Amniotic epithelial cell (primary cell): ENCODE results near the gene FMNL1.
"Not testable (repeated sequence)": the region's sequence is repeated elsewhere in the genome, so short reads cannot be mapped to it uniquely, and the experiment has no call there.

Experiments used
- DNase-seq: peaks from one replicate; pipeline ENCODE4 v3.0.0-alpha.2; 2010; ENCODE audit warnings: low read depth

The FMNL1 gene

DNA sequence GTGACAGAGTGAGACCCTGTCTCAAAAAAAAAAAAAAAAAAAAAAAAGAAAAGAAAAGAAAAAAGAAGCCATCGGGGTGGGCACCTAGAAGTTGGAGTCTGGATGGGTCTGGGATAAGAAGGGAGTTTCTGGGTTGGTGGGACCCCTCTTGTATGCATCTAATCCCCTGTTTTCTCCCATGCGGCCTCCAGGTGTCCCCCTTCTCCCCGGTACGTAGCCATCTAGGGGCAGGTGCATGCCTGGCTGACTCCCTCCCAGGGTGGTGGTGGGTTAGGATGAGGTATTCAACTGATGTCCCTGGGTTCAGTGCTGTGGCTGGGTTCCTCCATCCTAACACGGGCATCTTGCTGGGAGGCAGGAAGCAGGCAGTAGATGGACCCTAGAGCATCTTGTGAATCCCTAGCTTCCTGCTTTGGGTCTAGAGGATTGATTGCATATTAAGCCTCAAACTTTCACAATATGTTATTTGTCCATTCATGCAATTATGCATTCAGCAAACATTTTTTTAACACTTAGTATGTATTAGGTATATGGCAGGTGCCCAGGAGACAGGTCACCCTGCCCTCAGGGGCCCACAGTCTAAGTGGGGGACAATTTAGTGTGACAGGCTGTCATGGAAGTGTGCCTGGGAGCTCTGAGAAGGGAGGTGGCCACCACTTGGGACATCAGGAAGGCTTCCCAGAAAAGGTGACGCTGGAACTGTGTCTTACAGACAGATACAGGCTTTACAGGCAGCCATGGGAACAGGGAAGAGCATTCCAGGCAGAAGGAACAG lies 13.1 kb downstream of the FMNL1 start:
- DNase-seq = peak; percentile 29

DNA sequence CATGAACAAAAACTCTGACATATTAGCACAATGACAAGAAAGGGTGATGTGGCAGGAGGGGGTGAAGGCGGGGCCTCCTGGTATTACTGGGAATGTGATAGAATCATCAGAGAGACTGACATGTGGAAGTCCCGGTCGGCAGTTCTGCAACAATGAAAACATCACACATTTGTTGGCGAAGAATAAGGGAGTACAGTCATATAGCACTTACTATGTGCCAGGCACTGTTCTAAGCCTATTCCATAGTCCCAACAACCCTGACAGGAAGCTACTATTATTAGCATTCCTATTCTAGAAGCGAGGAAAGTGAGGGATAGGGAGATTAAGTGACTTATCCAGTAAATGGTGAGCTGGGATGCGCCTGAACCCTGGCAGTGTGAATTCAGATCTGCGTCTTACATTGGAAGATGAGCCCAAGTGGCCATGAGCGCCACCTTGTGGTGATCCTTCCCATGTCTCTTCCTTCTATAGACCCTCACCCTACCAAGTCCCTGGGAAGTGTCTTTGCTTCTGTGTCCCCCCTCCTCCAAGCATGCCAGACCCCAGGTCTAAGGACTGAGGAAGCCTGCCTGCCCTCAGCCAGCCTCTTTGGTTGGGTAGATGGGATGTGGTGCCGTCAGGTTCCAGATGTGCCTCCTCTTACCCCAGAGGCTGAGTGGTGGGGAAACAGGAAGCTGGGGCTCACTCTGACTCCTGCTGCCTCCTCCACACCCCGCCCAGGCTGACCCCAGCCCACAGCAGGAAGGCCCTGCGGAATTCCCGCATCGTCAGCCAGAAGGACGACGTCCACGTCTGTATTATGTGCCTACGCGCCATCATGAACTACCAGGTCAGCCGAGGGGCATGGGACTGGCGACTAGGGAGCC lies 14.0 kb downstream of the FMNL1 start:
- peak; percentile 71 for DNase-seq

DNA sequence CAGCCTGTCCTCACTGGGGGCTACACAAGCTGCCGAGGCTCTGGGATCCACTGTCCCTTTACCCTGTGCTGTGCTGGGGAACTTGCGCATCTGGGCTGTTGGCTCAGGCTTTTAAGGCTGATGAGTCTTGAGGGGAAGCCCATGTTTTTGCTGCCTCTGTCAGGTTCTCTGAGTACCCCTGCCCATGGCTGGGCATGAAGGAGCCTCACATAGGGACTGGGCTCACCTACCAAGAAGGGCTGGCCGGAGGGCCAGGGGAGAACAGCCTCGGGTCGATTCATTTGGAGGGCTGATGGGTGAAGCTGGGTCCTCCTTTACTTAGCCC lies 14.6 kb downstream of the FMNL1 start:
- no peak for DNase-seq

DNA sequence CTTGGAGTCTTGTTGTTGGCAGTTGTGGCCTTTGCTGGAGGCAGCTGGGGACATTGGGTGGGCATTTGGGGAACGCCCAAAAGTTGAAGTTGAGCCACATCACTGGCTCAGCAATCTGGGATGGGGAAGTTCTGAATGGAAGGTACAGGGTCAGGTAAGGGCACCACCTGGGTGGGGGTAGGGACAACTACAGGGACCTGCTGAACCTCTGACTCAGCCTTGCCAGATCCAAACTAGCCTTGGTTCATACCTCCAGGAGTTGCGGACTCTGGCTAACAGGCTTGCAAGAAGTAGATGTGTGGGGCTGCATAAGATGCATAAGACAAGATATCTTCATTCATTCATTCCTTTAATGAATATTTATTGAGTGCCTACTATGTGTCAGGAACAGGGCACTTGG lies 16.0 kb downstream of the FMNL1 start:
- DNase-seq = no peak

DNA sequence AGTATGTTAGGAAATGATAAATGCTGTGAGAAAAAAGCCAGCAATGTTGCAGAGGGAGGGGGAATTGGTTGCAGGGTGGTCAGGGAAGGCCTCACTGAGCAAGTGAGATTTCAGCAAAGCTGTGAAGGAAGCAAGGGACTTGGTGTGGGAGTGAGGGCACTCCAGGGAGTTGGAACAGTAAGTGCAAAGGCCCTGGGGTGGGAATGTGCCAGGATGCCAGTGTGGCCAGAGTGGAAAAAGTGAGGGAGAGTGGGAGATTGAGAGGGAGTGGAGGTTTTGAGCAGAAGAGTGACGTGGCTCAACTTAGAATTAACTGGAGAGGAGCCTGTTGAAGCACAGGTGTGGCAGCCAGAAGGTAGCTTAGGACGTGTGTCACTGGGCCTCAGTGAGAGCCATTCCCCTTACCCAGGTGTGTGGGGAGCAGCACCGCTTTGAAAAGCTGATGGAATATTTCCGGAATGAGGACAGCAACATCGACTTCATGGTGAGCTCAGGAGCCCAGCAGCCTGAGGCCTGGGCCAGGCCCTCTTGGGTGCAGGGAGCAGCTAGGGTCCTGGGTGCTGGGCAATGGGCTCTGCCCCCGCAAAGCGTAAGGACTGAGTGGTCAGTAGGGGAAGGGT lies 16.6 kb downstream of the FMNL1 start:
- DNase-seq = no peak

DNA sequence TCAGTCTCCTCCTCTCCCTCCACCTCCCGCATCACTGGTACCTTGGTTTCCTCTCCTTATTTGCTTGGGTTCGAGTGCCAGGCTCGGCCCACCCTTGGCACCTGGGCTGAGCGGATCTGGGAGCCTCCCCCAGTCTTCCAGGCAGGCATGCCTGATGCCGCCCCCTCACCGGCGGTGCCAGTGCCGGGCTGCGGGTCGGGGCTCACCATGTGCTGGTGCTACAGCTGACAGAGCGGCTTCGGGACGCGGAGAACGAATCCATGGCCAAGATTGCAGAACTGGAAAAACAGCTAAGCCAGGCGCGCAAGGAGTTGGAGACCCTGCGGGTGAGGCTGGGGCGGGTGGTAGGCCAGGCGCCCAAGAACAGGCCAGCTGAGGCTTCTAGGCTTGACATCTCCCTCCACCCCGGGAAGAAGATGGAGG lies 19.2 kb downstream of the FMNL1 start:
- no peak for DNase-seq

DNA sequence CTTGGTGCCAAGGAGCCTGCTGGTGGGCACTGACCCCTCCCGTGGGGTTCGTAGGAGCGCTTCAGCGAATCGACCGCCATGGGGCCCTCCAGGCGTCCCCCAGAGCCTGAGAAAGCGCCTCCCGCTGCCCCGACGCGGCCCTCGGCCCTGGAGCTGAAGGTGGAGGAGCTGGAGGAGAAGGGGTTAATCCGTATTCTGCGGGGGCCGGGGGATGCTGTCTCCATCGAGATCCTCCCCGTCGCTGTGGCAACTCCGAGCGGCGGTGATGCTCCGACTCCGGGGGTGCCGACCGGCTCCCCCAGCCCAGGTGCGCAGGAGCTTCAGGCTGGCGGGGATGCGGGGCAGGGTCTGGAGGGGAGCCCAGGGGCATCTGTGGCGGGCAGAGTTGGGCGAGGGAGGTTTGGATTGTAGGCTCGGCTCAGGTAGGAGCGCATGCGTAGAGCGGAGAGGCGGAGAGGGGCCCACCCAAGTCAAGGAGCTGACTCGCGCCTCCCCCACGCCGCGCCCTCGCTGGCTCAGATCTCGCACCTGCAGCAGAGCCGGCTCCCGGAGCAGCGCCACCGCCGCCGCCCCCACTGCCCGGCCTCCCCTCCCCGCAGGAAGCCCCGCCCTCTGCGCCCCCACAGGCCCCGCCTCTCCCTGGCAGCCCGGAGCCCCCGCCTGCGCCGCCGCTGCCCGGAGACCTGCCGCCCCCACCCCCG lies 19.8 kb downstream of the FMNL1 start:
- no peak for DNase-seq

DNA sequence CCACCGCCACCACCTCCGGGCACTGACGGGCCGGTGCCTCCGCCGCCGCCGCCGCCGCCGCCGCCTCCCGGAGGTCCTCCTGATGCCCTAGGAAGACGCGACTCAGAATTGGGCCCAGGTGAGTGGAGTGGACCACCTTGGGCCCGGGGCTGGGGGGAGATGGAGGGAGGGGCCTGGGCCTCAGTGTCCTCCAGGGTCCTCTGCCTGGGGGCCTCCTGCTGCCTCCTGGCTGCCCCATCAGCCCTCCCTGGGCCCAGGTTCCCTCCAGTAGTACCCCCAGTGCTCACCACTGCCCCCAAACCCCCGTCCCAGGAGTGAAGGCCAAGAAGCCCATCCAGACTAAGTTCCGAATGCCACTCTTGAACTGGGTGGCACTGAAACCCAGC lies 20.3 kb downstream of the FMNL1 start:
- DNase-seq = no peak

DNA sequence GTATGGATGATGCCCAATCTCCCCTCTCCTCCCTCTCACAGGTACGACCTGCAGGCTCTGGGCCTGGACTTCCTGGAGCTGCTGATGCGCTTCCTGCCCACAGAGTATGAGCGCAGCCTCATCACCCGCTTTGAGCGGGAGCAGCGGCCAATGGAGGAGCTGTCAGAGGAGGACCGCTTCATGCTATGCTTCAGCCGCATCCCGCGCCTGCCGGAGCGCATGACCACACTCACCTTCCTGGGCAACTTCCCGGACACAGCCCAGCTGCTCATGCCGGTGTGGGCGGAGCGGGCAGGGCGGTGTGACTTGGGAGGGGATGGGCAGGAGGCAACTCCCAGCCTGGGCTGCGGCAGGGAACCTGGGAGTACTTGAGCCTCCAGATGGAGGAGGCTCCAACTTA lies 22.1 kb downstream of the FMNL1 start:
- no peak for DNase-seq

DNA sequence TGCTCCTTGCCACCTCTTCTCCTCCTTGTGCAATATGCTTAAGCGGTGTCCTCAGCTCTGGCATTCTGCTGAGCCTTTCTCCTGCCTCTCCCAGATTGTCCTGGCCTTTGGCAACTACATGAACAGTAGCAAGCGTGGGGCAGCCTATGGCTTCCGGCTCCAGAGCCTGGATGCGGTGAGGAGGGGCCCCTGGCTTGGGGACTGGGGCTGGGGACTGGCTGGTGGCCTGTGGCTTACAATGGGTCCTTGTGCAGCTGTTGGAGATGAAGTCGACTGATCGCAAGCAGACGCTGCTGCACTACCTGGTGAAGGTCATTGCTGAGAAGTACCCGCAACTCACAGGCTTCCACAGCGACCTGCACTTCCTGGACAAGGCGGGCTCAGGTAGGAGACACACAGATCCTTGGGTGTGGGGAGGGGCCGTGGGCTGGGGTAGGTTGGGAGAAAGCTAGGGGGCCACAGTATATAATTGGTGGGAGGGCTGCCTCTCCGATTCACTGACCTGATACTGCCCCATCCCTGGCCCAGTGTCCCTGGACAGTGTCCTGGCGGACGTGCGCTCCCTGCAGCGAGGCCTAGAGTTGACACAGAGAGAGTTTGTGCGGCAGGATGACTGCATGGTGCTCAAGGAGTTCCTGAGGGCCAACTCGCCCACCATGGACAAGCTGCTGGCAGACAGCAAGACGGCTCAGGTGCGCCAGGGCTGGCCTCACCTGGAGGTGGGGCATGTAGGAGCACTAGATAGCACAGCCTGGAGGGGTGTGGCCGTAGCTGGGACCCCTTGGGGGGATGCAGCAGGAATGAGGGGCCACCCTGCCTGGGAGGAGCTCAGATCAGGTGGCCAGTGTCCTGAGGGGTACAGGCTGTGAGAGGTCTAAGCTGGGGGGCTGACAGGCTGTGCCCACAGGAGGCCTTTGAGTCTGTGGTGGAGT lies 23.3 kb downstream of the FMNL1 start:
- DNase-seq = no peak

DNA sequence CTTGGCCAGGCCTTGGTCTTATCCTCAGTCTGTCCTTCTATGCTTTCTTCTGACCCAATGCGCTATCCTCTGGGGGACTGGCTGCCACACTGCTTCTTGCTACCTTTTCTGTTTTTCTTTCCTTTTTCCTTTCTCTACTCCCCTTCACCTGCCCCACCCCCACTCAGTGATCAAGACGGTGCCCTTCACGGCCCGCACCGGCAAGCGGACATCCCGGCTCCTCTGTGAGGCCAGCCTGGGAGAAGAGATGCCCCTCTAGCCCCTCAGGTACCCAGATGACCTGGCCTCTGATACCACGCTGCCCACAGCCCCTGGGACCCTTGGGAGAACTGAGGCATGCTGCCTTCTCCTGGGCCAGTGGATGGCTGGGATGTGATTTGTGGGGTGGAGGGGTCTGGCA lies 24.7 kb downstream of the FMNL1 start:
- DNase-seq = no peak

DNA sequence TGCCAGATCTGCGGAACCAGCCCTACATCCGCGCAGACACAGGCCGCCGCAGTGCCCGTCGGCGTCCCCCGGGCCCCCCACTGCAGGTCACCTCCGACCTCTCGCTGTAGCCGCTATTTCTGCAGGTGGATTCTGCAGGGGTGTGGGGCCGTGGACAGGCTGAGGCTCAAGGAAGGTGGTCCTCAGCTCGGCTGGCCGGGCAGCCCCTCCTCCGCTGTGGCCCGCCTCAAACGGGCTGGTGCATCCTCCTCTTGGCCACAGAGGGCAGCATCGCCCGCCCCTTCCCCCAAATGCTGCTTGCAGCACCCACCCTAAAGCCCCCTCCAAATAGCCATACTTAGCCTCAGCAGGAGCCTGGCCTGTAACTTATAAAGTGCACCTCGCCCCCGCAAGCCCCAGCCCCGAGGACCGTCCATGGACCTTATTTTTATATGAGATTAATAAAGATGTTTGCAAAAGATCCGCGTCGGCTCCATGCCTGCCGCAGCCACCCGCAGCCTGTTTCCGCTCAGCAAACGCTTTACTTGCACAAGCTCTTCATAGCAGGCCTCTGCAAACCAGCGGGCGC lies 25.3 kb downstream of the FMNL1 start:
- DNase-seq = no peak

DNA sequence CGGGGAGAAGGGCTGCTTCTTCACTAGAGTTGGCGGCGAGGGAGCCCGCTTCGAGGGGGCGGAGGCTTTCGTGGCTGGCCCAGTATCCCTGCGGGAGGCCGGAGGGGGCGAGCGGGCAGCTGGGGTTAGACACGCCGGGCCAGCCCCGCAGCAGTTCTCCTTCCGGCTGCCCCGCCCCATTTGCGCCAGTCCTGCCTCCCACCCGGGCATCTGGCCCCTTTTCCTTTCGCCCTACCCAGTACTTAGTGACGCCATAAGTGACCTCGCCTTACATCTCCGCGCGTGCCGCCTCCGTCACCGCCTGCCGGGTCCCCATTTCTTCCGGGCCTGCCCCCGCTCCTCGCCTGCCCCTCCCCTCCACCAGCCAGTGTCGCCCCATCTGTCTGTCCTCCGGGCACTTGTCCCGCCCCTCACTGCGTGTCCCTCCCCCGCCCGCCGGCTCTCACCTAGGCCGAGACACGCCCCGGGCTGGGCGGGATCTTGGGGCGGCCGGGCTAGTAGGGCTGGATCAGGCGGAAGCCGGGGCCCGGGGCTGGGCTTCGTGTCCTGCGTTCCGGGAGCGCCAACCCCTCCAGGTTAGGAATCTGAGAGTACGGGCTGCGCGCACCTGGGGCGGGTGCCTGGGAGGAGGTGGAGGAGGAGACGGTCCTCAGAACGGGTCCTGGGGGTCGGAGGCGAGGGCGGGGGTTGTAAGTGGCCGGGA lies 25.9 kb downstream of the FMNL1 start:
- DNase-seq = peak; percentile 87

DNA sequence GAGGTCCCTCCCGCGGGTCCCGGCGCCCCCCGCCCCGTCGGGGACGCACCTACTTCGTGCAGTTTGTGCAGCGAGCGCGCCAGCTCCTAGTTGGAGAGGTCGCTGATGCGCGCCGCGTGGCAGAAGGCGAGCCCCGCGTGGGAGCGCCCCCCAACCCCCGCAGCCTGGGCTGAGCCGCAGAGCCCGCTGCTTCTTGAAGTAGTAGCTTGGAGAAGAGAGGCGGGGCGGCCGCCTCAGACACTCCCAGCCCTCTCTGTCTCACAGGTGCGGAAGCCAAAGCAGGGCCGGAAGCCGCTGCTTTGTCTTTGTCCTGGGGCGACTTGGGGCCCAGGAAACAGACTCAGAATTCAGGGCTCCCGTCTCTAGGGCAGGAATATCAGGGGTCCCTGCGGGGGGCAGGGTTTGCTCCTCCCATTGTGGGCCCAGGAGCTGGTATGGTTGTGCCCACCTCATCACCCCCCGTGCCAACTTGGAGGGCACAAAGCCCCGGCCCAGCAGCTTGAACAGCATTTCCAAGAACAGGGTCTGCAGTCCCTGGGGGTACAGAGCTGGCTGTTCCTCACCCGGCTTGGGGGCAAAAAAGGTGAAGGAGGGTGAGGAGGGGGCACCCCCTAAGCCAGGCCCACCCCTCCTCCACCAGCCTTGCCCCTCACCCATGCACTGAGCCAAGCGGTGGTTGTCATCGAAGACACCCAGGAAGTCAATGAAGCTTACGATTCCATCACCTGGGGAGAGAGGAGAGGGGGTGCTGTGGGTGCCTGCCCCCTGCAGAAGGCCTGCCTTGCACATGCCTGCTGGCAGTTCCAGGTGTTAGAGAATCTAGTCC lies 26.7 kb downstream of the FMNL1 start:
- DNase-seq = peak; percentile 25

DNA sequence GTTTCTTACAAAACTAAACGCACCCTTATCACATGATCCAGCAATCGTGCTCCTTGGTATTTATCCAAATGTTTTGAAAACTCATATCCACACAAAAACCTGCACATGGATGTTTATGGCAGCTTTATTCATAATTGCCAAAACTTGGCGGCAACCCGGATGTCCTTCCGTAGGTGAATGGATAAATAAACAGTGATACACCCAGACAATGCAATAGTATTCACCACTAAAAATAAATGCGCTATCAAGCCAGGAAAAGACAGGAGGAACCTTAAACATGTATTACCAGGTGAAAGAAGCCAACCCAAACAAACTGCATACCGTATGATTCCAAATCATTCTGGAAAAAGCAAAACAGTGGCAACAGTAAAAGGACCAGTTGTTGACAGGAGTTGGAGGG lies 30.2 kb downstream of the FMNL1 start:
- no peak for DNase-seq

DNA sequence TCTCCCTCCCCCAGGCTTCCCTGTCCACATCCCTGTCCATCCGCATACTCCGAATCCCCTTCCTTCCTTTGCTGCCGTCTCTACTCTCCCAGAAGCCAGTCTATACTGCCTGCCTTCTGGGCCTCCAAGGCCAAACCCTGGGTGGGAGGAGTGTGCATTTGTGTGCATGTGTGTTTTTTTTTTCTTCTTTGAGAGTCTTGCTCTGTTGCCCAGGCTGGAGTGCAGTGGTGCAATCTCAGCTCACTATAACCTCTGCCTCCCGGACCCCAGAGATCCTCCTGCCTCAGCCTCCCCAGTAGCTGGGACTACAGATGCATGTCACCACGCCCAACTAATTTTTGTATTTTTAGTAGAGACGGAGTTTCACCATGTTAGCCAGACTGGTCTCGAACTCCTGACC lies 31.6 kb downstream of the FMNL1 start:
- not testable (repeated sequence) for DNase-seq

DNA sequence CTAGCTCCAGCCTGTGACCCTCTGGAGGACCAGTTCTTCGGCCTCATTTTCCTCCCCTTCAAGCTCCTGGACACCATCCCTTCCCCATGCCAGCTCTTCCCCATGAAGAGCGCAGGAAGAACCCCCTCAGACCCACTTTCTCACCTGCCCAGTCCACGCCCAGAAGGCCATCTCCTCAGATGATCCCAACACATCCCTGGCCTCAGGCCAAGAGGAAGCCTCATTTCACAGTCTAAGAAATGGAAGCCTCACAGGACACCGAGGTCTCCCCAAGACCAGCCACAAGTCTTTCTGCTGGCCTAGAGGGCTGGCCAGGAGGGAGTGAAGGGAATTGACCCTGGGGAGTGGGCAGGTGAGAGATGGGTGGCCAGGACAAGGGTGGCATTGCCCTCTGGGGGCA lies 32.2 kb downstream of the FMNL1 start:
- no peak for DNase-seq

DNA sequence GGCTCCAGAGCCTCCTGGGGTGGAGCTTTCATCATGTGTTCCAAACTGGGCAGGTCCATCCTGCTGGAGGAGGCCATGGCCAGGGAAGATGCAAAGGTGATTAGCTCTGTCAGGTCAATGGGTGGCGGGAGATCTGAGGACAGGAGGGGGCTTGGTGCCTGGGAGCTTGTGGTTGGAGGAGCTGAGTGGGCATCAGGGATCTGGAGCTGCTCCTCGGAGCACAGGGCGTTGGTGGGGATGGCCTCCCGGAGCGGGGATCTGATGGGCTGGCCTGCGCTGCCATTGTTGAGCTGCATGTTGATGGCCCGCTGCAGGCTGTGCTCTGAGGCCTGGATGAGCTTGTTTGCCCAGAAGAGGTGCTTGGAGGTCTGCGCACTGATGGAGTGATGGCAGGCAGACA lies 33.7 kb downstream of the FMNL1 start:
- DNase-seq = no peak
